HG03460 (cell line): Measurements from ENCODE around the gene DOK3.

ENCODE experiments used
- ATAC-seq: cut with Tn5 transposase; IDR thresholded peaks from one replicate; pipeline ENCODE4 v1.9.1; 2021; ENCODE audit not compliant: unreplicated experiment

Gene DOK3

DNA sequence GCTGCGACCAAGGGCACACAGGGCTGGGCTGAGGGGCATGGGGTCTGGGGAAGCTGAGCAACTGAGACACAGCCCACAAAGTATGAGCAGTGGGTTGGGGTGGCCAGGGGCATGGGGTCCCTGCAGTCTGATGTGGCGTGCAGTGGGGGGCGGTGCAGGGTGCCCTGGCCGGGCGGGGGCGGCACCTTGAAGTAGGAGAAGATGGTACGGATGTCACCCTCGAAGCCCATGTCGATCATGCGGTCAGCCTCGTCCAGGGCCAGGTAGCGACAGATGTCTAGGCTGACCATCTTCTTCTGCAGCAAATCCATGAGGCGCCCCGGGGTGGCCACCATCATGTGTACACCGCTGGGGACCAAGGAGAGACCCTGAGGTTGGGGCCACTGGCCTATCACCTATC lies 3.9 kb upstream of the DOK3 start:
- ATAC-seq, result no peak

- no peak for ATAC-seq
Measured at GRCh38 chr5:177512736-177513380, 3.2 kb upstream of the DOK3 start.

GRCh38 chr5:177511796-177512675 lies 2.4 kb upstream of the DOK3 start:
- no peak for ATAC-seq

GRCh38 chr5:177511181-177511580 lies 1.6 kb upstream of the DOK3 start:
- ATAC-seq, result no peak

GRCh38 chr5:177510567-177511053 lies 984 bp upstream of the DOK3 start:
- peak; percentile 47 for ATAC-seq

DNA sequence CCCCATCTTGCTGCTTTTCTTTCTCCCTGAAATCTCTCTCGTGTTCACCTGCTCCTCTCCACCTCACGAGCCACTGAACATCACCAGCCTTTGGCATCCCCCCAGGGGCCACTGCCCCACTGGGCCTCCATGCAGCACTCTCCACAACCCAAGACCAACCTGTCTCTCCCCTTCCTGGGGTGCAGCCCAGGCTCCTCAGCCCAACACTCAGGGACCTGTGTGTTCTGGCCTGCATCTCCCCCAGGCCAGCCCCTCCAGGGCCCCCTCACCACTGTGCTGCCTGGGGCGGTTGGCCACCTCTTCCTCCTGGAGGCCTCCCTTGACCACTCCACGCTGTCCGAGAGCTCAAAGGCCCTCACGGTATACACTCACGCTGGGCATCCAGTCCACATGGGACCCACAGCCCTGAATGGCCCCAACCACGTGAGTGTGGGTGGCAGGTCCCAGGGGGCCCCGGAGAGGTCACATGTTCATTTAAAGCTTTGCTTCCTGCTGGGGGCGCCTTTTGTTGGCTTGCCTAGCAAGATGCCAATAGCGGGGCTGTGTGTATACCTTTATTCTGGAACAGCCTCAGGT lies 453 bp upstream of the DOK3 start:
- ATAC-seq, result peak; percentile 39

GRCh38 chr5:177508837-177509236 lies 789 bp downstream of the DOK3 start:
- ATAC-seq, result peak; percentile 33

- no peak for ATAC-seq
Measured at GRCh38 chr5:177508221-177508611, 1.4 kb downstream of the DOK3 start.

DNA sequence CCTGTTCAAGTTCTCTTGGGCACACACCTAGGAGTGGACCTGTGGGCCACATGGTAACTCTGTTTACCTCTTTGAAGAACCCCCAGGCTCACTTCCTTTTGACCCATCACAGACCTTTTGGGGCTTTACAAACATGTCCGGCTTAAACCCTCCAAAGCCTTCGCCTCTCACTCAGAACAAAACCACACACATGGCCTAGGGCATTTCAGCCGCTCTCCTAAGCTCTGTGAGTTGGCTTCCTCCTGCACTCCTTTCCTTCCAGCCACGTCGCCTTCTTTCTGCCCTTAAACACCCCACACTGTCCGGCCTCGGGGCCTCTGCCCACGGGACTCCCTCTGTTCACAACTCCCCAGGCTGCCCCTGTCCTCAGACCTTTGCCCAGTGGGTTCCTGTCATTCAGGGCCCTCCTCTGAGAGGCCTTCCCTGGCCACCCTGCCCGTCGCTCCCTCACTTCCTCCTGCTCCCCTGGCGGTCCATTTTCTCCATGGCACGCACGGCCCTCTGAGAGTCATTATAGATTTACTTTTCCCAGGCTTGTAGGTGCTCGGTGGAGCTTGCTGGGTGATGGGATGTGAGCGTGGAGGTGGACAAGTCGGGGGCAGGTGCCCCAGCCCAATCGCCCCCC lies 1.9 kb downstream of the DOK3 start:
- ATAC-seq, result no peak

- ATAC-seq, result no peak
Measured at GRCh38 chr5:177507165-177507564, 2.5 kb downstream of the DOK3 start.

- ATAC-seq, result no peak
Measured at GRCh38 chr5:177505075-177505474, 4.6 kb downstream of the DOK3 start.

GRCh38 chr5:177504086-177505056 lies 5.3 kb downstream of the DOK3 start:
- no peak for ATAC-seq

GRCh38 chr5:177503351-177504085 lies 6.1 kb downstream of the DOK3 start:
- no peak for ATAC-seq

DNA sequence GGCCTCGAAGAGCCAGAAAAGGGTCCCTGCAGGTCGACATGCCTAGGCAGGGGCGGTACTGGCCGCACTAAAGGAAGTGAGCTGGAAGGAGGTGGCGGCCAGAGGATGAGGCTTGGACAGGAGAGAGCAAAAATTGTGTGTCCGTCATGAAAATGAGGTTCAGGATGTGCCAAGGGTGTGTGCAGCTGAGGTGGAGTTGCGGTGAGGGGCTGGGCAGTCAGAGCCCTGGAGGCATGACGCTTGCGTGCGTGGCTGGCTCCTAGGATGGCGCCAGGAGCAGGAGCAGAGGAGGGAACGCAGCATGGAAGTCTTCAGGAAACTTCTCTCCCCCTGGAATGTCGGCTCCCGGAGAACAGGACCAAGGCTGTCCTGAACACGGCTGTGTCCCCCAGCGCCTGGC lies 6.7 kb downstream of the DOK3 start:
- no peak for ATAC-seq

DNA sequence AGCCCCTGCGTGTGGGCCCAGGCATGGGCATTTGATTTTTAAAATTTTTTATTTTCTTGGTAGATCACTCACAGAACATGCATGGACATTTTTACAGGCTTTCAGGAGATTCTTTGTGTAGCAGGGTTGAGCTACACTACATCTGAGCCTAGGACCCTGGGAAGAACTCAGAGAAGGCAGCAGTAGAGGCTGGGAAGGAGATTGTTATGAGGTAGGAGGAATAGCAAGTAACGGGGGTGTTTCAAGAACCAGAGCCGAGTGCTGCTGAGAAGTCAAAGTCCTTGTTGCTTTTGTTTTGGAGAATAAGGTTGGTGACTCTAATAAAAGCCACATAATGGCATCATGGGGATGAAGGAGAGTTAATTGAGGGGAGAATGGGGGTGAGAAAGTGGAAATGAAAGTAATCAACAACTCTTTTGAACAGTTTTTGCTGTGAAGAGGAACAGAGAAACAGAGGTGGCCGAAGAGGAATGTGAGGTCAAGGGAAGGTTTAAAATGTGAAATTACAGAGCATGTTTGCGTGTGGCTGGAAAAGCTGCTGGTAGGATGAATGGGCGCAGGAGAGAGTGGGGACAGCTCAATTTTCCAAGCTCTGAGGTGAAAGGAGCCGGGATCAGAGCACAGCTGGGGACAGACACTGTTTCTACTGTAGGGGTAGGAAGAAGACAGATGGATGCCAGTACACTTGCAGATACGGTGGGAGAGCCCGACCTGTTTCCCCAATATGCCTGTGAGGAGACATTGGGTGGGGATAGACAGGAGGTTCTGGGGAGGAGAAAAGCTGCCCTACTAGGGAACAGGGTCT lies 7.5 kb downstream of the DOK3 start:
- ATAC-seq, result no peak

DNA sequence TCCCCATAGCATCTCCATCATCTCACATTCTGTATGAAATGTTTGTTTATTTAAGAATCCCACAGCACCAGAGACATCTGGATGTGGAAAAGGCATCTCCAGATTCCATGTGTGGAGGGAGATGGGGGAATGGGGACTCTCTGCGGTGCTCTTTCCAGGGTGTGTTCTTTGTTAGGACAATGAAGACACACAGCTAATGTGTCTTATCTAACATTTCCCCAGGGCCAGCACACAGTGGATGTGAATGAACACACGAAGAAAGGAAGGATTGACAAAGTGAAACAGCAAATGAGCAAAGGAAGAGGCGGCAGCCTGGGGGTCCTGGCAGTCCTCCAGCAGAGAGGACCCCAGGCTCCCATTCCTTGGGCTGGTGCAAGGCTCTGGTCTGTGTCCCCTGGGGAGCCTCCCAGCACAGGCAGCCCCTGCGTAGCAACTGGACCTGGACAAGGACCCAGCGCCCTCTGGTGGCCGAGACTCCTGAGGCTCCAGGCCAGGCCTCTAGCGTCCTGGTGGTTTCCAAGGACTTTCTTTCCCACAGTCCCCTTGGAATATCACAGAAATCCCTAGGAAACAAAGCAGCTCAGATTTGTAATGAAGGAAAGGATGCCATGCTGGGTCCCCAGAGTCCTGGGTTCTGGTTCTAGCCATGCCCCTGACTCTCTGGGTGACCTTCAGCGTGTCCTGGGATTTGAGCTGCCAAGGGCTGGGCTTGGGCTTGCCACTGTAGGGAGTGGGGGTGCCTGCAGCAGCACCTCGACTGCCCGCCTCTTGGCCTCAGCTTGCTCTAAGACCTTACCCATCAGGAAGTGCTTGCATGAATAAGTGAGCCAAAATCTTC lies 8.7 kb downstream of the DOK3 start:
- ATAC-seq, result no peak

DNA sequence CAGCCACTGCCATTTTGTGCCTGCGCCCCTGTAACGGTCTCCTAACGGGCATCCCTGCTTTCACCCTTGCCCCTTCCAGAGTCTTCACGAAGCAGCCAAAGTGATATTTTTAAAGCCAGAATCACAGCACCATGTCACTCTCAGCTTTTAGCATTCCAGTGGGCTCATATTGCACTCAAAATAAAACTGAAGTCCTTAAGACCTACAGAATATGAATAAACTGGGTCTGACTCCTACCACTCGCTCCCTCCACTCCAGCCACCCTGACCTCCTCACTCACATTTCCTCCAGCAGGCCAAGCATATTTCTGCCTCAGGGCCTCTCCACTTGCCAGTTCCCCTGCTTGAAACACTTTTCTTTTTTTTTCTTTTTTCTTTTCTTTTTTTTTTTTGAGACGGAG lies 9.8 kb downstream of the DOK3 start:
- no peak for ATAC-seq
